Keratinocyte (primary cell): ENCODE data around the gene CEP164. TPM values are rescaled to one million over a fixed set of nuclear protein-coding genes. Genes with fewer than 3 reads are reported as not detected.

ENCODE experiments used
- DNase-seq: peaks from one replicate; pipeline ENCODE4 v3.0.0-alpha.2; 2011; ENCODE audit warnings: low read depth, missing footprints, low spot score
- FAIRE-seq: peaks from 2 replicates; lab custom pipeline; 2011; peaks lifted over from hg19 to GRCh38; lab: Jason Lieb, UNC
- H2AFZ ChIP-seq: 2 replicates; pipeline ENCODE4 v1.6.0; 2012; ENCODE audit warnings: low read length, control low read depth, inconsistent platforms; ENCODE audit not compliant: control insufficient read depth
- H3K27ac ChIP-seq: 2 replicates; pipeline ENCODE4 v1.5.1; 2011; ENCODE audit warnings: low read length; ENCODE audit not compliant: control insufficient read depth, insufficient read depth
- H3K27me3 ChIP-seq: 3 replicates; pipeline ENCODE4 v1.6.0; 2011; ENCODE audit warnings: low read length; ENCODE audit not compliant: control insufficient read depth, insufficient read depth; ENCODE audit errors: extremely low read depth
- H3K36me3 ChIP-seq, 2 experiments: 2 replicates in 1 of 2; 3 replicates in 1 of 2; pipeline ENCODE4 v1.5.1; 2011; ENCODE audit warnings: low read length in 2 of 2, mild to moderate bottlenecking in 1 of 2; ENCODE audit not compliant: control insufficient read depth in 2 of 2, insufficient read depth in 2 of 2; ENCODE audit errors: extremely low read depth in 1 of 2
- H3K4me1 ChIP-seq: 3 replicates; pipeline ENCODE4 v1.5.1; 2011; ENCODE audit warnings: low read length; ENCODE audit not compliant: control insufficient read depth, insufficient read depth; ENCODE audit errors: extremely low read depth
- H3K4me2 ChIP-seq: 3 replicates; pipeline ENCODE4 v1.6.0; 2011; ENCODE audit warnings: low read depth, low read length; ENCODE audit not compliant: control insufficient read depth, insufficient read depth; ENCODE audit errors: extremely low read depth
- H3K4me3 ChIP-seq, 3 experiments: fragments of 200-600 bp in 1 of 3; sonication (generic) in 1 of 3; 2 replicates in 2 of 3; 3 replicates in 1 of 3; pipeline ENCODE4 v1.5.1; 2011 to 2016; ENCODE audit warnings: low read length in 3 of 3, mild to moderate bottlenecking in 3 of 3, control low read depth in 2 of 3, inconsistent platforms in 1 of 3, low read depth in 1 of 3, mixed read lengths in 1 of 3, mixed run types in 1 of 3, moderate library complexity in 1 of 3; ENCODE audit not compliant: control insufficient read depth in 2 of 3, insufficient read depth in 2 of 3; ENCODE audit errors: extremely low read depth in 1 of 3
- H3K79me2 ChIP-seq: 2 replicates; pipeline ENCODE4 v1.6.0; 2012; ENCODE audit warnings: low read length; ENCODE audit not compliant: control insufficient read depth, insufficient read depth
- H3K9ac ChIP-seq: 3 replicates; pipeline ENCODE4 v1.6.0; 2011; ENCODE audit warnings: low read length; ENCODE audit not compliant: control insufficient read depth, insufficient read depth; ENCODE audit errors: extremely low read depth
- H3K9me1 ChIP-seq: 3 replicates; pipeline ENCODE4 v1.6.0; 2011; ENCODE audit warnings: low read length; ENCODE audit not compliant: control insufficient read depth, insufficient read depth; ENCODE audit errors: extremely low read depth
- H3K9me3 ChIP-seq: 2 replicates; pipeline ENCODE4 v1.5.1; 2012; ENCODE audit warnings: low read depth, low read length; ENCODE audit not compliant: control insufficient read depth
- H4K20me1 ChIP-seq: 3 replicates; pipeline ENCODE4 v1.6.0; 2011; ENCODE audit warnings: low read length; ENCODE audit not compliant: control insufficient read depth, insufficient read depth; ENCODE audit errors: extremely low read depth
- CTCF ChIP-seq, 3 experiments: IDR thresholded peaks in 1 of 3; conservative IDR thresholded peaks in 1 of 3; optimal IDR thresholded peaks in 1 of 3; 2 replicates in 2 of 3; 3 replicates in 1 of 3; pipeline versions ENCODE3 to v1.5.1; 2011; ENCODE audit warnings: low read length in 3 of 3, mild to moderate bottlenecking in 3 of 3, moderate library complexity in 2 of 3, control low read depth in 1 of 3, inconsistent platforms in 1 of 3; ENCODE audit not compliant: insufficient read depth in 2 of 3; ENCODE audit errors: extremely low read depth in 1 of 3
- EZH2 ChIP-seq: IDR thresholded peaks from one replicate; pipeline ENCODE4 v1.6.1; 2012; ENCODE audit warnings: inconsistent platforms, mild to moderate bottlenecking, low read length, moderate library complexity
- dilution Hi-C: fragments of 300-500 bp; cut with MboI; formaldehyde crosslinking; loops from one replicate; pipeline ENCODE4 v1.7.0; 2020; ENCODE audit warnings: low sequenced_read_pairs; ENCODE audit not compliant: extremely low pct_ligation_motif_present
- polyA plus RNA-seq, 5 experiments: library from polyadenylated mRNA; depleted of rRNA in 3 of 5; stranded (reverse) in 3 of 5; stranded (forward) in 1 of 5; unstranded in 1 of 5; fragments of >200 nt; gene quantifications; 1 replicate in 1 of 5; 2 replicates in 3 of 5; 3 replicates in 1 of 5; pipeline versions ENCODE4 v1.2.1 to v1.2.3, GENCODE V29; 2011 to 2012; ENCODE audit warnings: missing spikeins in 2 of 5, low read depth in 1 of 5, low replicate concordance in 1 of 5

The CEP164 gene
- polyA plus RNA-seq, 1 donor (not counting 4 experiments of a cell fraction or from before 2014, with no cell fraction given), result 15.1 TPM

DNA sequence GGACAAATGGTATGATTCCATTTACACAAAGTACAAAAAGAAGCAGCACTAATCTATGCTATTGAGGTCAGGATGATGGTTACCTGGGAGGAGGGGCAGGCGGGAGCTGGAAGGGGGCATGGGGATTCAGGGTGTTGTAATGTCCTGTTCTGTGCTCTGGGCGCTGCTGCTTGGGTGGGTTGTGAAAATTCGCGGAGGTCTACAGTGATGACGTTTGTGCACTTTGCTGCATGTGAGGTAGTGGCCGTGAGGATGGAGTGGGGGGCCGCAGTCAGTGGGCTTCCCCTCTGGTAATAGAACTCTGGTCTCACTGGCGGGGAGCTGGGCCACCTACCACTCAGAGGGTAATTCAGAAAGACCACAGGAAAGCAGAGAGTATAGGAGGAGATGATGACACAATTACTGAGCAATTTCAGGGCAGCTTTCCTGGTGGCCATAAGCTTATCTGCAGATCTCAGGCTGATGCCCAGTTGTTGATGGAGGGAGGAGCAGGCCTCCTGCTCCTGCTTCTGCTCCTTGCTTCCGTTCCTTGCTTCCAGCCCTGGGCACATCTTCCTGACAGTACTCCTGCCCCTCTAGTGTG lies 121.5 kb downstream of the CEP164 start:
- H3K9me1 ChIP-seq, result no peaks in the 10 kb centered on the region
- no peaks in the 10 kb centered on the region for H3K79me2 ChIP-seq
- H3K4me3 ChIP-seq, result no peak overlapping the region
- no peak overlapping the region for H3K9ac ChIP-seq
- H4K20me1 ChIP-seq, result no peaks in the 10 kb centered on the region
- no peaks in the 10 kb centered on the region for H3K4me1 ChIP-seq
- no peak overlapping the region for H2AFZ ChIP-seq
- no peaks in the 10 kb centered on the region for H3K36me3 ChIP-seq
- H3K27me3 ChIP-seq, result peaks cover 13% of the 10 kb centered on the region
- no peak for FAIRE-seq
- TF ChIP-seq EZH2 (no peak), CTCF (optimal IDR thresholded peaks at IDR 0.05 in 1 of 3, IDR thresholded peaks at IDR 0.05 in 1 of 3, conservative IDR thresholded peaks at IDR 0.05 in 1 of 3; ENCODE audit: extremely low read depth in 1 of 3, insufficient read depth in 2 of 3, low read length in 3 of 3) (no peak)
- no peak for DNase-seq
- no peak overlapping the region for H3K4me2 ChIP-seq
- H3K9me3 ChIP-seq, result no peaks in the 10 kb centered on the region
- dilution Hi-C loops, result loop anchor here (25.0 kb wide), 1 partner anchor 363 kb away; the partner anchor contains the start of gene FXYD2
- H3K27ac ChIP-seq, result no peak overlapping the region

DNA sequence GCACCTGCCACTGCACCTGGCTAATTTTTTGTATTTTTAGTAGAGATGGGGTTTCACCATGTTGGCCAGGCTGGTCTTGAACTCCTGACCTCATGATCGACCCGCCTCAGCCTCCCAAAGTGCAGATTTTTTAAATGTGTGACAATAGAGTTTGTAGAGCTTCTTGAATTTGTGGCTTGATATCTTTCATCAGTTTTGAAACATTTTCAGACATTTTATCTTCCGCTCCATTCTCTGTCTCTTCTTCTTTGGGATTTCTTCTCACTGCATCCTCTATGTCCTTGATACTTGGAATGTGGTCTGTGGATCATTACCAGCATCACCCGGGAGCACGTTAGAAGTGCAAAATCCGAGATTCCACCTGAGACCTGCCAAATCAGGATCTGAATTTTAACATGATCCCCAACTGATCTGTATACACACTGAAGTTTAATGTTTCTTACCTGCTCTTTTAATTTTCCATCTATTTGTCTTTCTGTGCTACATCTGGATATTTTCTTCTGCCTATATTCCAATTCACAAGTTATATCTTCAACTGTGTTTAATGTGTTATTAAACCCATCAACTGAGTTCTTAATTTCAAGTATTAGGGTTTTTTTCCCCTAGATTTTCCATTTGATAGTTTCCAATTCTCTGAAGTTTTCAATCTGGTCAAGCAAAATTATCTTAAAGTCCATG lies 126.4 kb downstream of the CEP164 start:
- H3K9ac ChIP-seq, result no peak overlapping the region
- dilution Hi-C loops, result no loop called here

More for the DNA sequence above, 126.4 kb downstream of the CEP164 start:
- Histone ChIP-seq H3K4me3 (no peak overlapping the region), H4K20me1 (no peaks in the 10 kb centered on the region), H3K27me3 (peaks cover 6% of the 10 kb centered on the region), H3K9me1 (no peaks in the 10 kb centered on the region), H3K27ac (no peak overlapping the region), H3K9me3 (no peaks in the 10 kb centered on the region), H3K4me1 (peaks cover 5% of the 10 kb centered on the region), H3K79me2 (no peaks in the 10 kb centered on the region), H2AFZ (no peak overlapping the region), H3K4me2 (no peak overlapping the region), H3K36me3 (no peaks in the 10 kb centered on the region)
- no peak for TF ChIP-seq EZH2
- no peak for TF ChIP-seq CTCF (optimal IDR thresholded peaks at IDR 0.05 in 1 of 3, IDR thresholded peaks at IDR 0.05 in 1 of 3, conservative IDR thresholded peaks at IDR 0.05 in 1 of 3; ENCODE audit: extremely low read depth in 1 of 3, insufficient read depth in 2 of 3, low read length in 3 of 3)
- FAIRE-seq, result no peak
- no peak for DNase-seq
